Inferior parietal cortex (tissue), 1 donor: ENCODE measurements around the gene TNFAIP1.
"Not testable (repeated sequence)": the region's sequence is repeated elsewhere in the genome, so short reads cannot be mapped to it uniquely, and the experiment has no call there.

Experiments
- DNase-seq: peaks from one replicate; pipeline ENCODE4 v3.0.0-alpha.2; 2016; ENCODE audit errors: extremely low spot score

Gene TNFAIP1

GRCh38 chr17:28335201-28335958, at the start of gene TNFAIP1, which contains the start of gene IFT20:
Gene TNFAIP1 (plus strand): TSS chr17:28335761. CDS start chr17:28339522, 3,761 bp downstream.
Gene IFT20 (minus strand): TSS chr17:28335472. CDS start chr17:28331985, 3,487 bp downstream.
- peak; percentile 99 for DNase-seq

GRCh38 chr17:28285965-28286364, 49.6 kb upstream of the TNFAIP1 start:
- no peak for DNase-seq

- DNase-seq, result no peak
These were observed 44.9 kb upstream of the TNFAIP1 start for GRCh38 chr17:28290703-28291102.

GRCh38 chr17:28291780-28292330, 43.7 kb upstream of the TNFAIP1 start:
- DNase-seq, result no peak

GRCh38 chr17:28292878-28293277, 42.7 kb upstream of the TNFAIP1 start:
- not testable (repeated sequence) for DNase-seq

- no peak for DNase-seq
These were observed 41.6 kb upstream of the TNFAIP1 start for GRCh38 chr17:28293994-28294393.

GRCh38 chr17:28295677-28296578, 39.6 kb upstream of the TNFAIP1 start:
- no peak for DNase-seq

- DNase-seq, result no peak
These were observed 37.1 kb upstream of the TNFAIP1 start for GRCh38 chr17:28298449-28298848.

GRCh38 chr17:28306954-28307401, 28.6 kb upstream of the TNFAIP1 start:
- no peak for DNase-seq

GRCh38 chr17:28313841-28314240, 21.7 kb upstream of the TNFAIP1 start:
- DNase-seq, result no peak

- no peak for DNase-seq
These were observed 19.5 kb upstream of the TNFAIP1 start for GRCh38 chr17:28315846-28316705.

- DNase-seq, result no peak
These were observed 18.2 kb upstream of the TNFAIP1 start for GRCh38 chr17:28317099-28317965.

GRCh38 chr17:28317966-28318758, 17.4 kb upstream of the TNFAIP1 start:
- DNase-seq, result no peak

GRCh38 chr17:28318759-28319597, 16.6 kb upstream of the TNFAIP1 start, which contains the start of gene TMEM97:
Gene TMEM97 (plus strand): TSS chr17:28319200. CDS start chr17:28319240, 40 bp downstream.
- DNase-seq, result peak; percentile 98

- no peak for DNase-seq
These were observed 16.0 kb upstream of the TNFAIP1 start for GRCh38 chr17:28319598-28319935.

GRCh38 chr17:28320215-28321061, 15.1 kb upstream of the TNFAIP1 start:
- DNase-seq, result no peak

GRCh38 chr17:28324267-28324745, 11.3 kb upstream of the TNFAIP1 start:
- DNase-seq, result no peak
